ENCODE measurements around the gene KLHL29.

GRCh38 chr2:23677836-23678235, 292.9 kb downstream of the KLHL29 start:
- no peak for TF ChIP-seq HCFC1 (IDR thresholded peaks at IDR 0.05; ENCODE audit: low read depth, low read length)
- TF ChIP-seq EHMT2 (IDR thresholded peaks at IDR 0.05; ENCODE audit: borderline replicate concordance, low read depth, low read length) = no peak
- TF ChIP-seq ZBTB33 (CRISPR knock-in tag; IDR thresholded peaks at IDR 0.05) = no peak
- TF ChIP-seq POLR2AphosphoS5 (IDR thresholded peaks at IDR 0.05; ENCODE audit: low read depth, low read length) = no peak
- no peak for TF ChIP-seq CREM (IDR thresholded peaks at IDR 0.05)
- TF ChIP-seq CREM (CRISPR knock-in tag; IDR thresholded peaks at IDR 0.05) = no peak
- TF ChIP-seq NFKBIZ (CRISPR knock-in tag; IDR thresholded peaks at IDR 0.05) = no peak
- no peak for TF ChIP-seq CTCF (CRISPR knock-in tag; IDR thresholded peaks at IDR 0.05)
- TF ChIP-seq RFXAP (CRISPR knock-in tag; IDR thresholded peaks at IDR 0.05; ENCODE audit: borderline replicate concordance) = no peak
- TF ChIP-seq ZNF562 (CRISPR knock-in tag; IDR thresholded peaks at IDR 0.05; ENCODE audit: borderline replicate concordance) = no peak
- TF ChIP-seq KDM6A (CRISPR knock-in tag; IDR thresholded peaks at IDR 0.05; ENCODE audit: low read depth) = no peak
- no peak for TF ChIP-seq BHLHE40 (IDR thresholded peaks at IDR 0.05; ENCODE audit: low read length)
- TF ChIP-seq ZFP41 (CRISPR knock-in tag; IDR thresholded peaks at IDR 0.05; ENCODE audit: borderline replicate concordance) = no peak
- TF ChIP-seq ZNF136 (CRISPR knock-in tag; IDR thresholded peaks at IDR 0.05; ENCODE audit: low read depth) = no peak

Data from HepG2 (cell line).